ENCODE measurements around the gene SIM1.

Gene SIM1

GRCh38 chr6:100458841-100459591 is 5.7 kb downstream of the SIM1 start:
- peaks cover 83% of the 10 kb centered on the region for H3K27me3 ChIP-seq (ENCODE audit: insufficient read depth, poor library complexity, severe bottlenecking)
- TF ChIP-seq, protein P1, sequence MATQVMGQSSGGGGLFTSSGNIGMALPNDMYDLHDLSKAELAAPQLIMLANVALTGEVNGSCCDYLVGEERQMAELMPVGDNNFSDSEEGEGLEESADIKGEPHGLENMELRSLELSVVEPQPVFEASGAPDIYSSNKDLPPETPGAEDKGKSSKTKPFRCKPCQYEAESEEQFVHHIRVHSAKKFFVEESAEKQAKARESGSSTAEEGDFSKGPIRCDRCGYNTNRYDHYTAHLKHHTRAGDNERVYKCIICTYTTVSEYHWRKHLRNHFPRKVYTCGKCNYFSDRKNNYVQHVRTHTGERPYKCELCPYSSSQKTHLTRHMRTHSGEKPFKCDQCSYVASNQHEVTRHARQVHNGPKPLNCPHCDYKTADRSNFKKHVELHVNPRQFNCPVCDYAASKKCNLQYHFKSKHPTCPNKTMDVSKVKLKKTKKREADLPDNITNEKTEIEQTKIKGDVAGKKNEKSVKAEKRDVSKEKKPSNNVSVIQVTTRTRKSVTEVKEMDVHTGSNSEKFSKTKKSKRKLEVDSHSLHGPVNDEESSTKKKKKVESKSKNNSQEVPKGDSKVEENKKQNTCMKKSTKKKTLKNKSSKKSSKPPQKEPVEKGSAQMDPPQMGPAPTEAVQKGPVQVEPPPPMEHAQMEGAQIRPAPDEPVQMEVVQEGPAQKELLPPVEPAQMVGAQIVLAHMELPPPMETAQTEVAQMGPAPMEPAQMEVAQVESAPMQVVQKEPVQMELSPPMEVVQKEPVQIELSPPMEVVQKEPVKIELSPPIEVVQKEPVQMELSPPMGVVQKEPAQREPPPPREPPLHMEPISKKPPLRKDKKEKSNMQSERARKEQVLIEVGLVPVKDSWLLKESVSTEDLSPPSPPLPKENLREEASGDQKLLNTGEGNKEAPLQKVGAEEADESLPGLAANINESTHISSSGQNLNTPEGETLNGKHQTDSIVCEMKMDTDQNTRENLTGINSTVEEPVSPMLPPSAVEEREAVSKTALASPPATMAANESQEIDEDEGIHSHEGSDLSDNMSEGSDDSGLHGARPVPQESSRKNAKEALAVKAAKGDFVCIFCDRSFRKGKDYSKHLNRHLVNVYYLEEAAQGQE (IDR thresholded peaks at IDR 0.05; ENCODE audit: insufficient replicate concordance, low read depth) = no peak
- no peak for TF ChIP-seq GABPA (IDR thresholded peaks at IDR 0.05; ENCODE audit: low read depth)
- TF ChIP-seq SPI1 (IDR thresholded peaks at IDR 0.05; ENCODE audit: borderline replicate concordance, low read depth) = no peak
- TF ChIP-seq CTCF (IDR thresholded peaks at IDR 0.05; ENCODE audit: insufficient read depth, low read length) = no peak
- TF ChIP-seq POLR2AphosphoS5 (IDR thresholded peaks at IDR 0.05; ENCODE audit: low read depth) = no peak

DNA sequence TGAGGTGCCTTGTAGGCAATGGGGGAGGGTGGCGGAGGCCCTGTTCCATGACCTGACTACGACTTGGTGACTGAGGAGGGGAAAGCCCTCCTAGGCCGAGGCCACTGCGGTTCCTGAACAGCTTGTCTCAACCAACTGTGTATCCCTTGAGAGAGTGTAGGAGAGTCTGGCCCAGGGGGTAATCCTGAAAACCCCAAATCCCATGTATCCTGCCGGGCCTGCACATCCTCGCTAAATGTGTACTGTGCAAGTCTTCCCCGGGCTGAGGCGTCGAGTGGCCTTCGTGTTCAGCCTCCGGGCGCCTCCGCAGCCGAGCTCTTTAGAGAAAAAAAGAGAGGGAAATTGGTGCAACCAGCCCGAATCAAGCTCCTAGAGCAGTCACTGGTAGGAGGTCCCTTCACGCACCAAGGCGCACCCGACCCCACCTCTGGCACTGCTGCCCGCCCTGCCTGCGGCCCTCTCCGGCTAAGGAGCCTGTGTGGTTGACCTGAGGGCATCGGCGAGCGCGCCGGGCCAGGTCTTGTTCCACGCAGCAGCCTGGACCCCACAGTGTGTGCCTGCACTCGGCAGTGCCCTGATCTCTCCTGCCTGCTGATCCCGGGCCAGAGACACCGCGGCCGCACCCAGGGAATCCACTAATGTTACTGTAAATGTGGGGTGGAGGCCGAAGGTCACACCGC is 7.3 kb downstream of the SIM1 start:
- no peak for TF ChIP-seq POLR2AphosphoS5 (IDR thresholded peaks at IDR 0.05; ENCODE audit: low read depth)
- no peak for TF ChIP-seq SPI1 (IDR thresholded peaks at IDR 0.05; ENCODE audit: borderline replicate concordance, low read depth)
- TF ChIP-seq CTCF (IDR thresholded peaks at IDR 0.05; ENCODE audit: insufficient read depth, low read length) = no peak
- TF ChIP-seq GABPA (IDR thresholded peaks at IDR 0.05; ENCODE audit: low read depth) = no peak
- TF ChIP-seq, protein P1 (IDR thresholded peaks at IDR 0.05; ENCODE audit: insufficient replicate concordance, low read depth) = no peak
- Histone ChIP-seq H3K27ac (replicated peaks) (no peak overlapping the region), H3K4me3 (replicated peaks; ENCODE audit: insufficient read depth, low read length) (no peak overlapping the region), H3K27me3 (ENCODE audit: insufficient read depth, poor library complexity, severe bottlenecking) (peaks cover 75% of the 10 kb centered on the region)
- no peak for DNase-seq (ENCODE audit: low read depth in 1 of 2, low spot score in 1 of 2)

More at GRCh38 chr6:100458841-100459591, 5.7 kb downstream of the SIM1 start:
- no peak for DNase-seq (ENCODE audit: low read depth in 1 of 2, low spot score in 1 of 2)
- H3K4me3 ChIP-seq (replicated peaks; ENCODE audit: insufficient read depth, low read length) = no peak overlapping the region
- H3K27ac ChIP-seq (replicated peaks) = no peak overlapping the region

DNA sequence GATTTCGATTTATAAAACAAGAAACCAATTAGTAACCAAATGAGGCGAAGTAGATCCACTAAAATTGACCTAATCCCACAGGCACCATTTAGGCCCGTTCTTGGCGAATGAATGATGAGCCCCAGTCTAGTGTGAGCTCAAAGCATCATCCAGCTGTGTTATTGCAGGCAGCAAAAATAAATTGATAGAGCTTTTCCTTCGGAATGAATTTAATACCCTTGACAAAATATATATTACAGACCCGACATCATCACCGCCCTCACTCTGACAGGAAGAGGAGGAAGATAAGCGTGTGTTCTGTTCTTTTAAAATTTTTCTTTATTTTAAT is 7.8 kb downstream of the SIM1 start:
- no peak overlapping the region for H3K27ac ChIP-seq (replicated peaks)
- peaks cover 72% of the 10 kb centered on the region for H3K27me3 ChIP-seq (ENCODE audit: insufficient read depth, poor library complexity, severe bottlenecking)
- H3K4me3 ChIP-seq (replicated peaks; ENCODE audit: insufficient read depth, low read length) = no peak overlapping the region
- DNase-seq (ENCODE audit: low read depth in 1 of 2, low spot score in 1 of 2) = no peak
- TF ChIP-seq POLR2AphosphoS5 (IDR thresholded peaks at IDR 0.05; ENCODE audit: low read depth) (no peak), SPI1 (IDR thresholded peaks at IDR 0.05; ENCODE audit: borderline replicate concordance, low read depth) (no peak), CTCF (IDR thresholded peaks at IDR 0.05; ENCODE audit: insufficient read depth, low read length) (no peak), GABPA (IDR thresholded peaks at IDR 0.05; ENCODE audit: low read depth) (no peak)
- TF ChIP-seq, protein P1 (IDR thresholded peaks at IDR 0.05; ENCODE audit: insufficient replicate concordance, low read depth) = no peak

All from HL-60 (cell line).